Measurements from ENCODE around the gene ALKAL2. TPM values are rescaled to one million over a fixed set of nuclear protein-coding genes. Genes with fewer than 3 reads are reported as not detected.

The ALKAL2 gene
- polyA plus RNA-seq, 1 of the 3 experiments (the other 2 are of a cell fraction) = not detected

GRCh38 chr2:278312-278926, 9.5 kb downstream of the ALKAL2 start:
- CTCF ChIA-PET = interaction anchor here (0.6 to 1.4 kb wide), 2 partner anchors 11 to 54 kb away, joined by 3 to 6 read pairs; no protein-coding TSS in a partner anchor
- H3F3A ChIP-seq (replicated peaks; ENCODE audit: insufficient read depth) = no peaks in the 10 kb centered on the region
- H3K9me2 ChIP-seq = no peaks in the 10 kb centered on the region
- H3K36me3 ChIP-seq (replicated peaks in 1 of 2; ENCODE audit: control insufficient read depth in 1 of 2, insufficient read depth in 2 of 2, low read length in 1 of 2) = peaks cover 54 to 91% of the 10 kb centered on the region in 2 experiments
- TF ChIP-seq GATA2 (CRISPR knock-in tag; IDR thresholded peaks at IDR 0.05) (no peak), NFIC (IDR thresholded peaks at IDR 0.05; ENCODE audit: borderline replicate concordance) (no peak), CTCF (IDR thresholded peaks at IDR 0.05) (no peak), EP300 (IDR thresholded peaks at IDR 0.05; ENCODE audit: borderline replicate concordance in 1 of 2, low read depth in 1 of 2, low read length in 1 of 2) (no peak), FOXJ3 (CRISPR knock-in tag; IDR thresholded peaks at IDR 0.05) (no peak), NRF1 (IDR thresholded peaks at IDR 0.05; ENCODE audit: low read depth, low read length) (no peak), REST (IDR thresholded peaks at IDR 0.05; ENCODE audit: low read depth, low read length) (no peak), SIN3A (IDR thresholded peaks at IDR 0.05; ENCODE audit: borderline replicate concordance, low read depth, low read length) (no peak)
- TF ChIP-seq, protein P1, sequence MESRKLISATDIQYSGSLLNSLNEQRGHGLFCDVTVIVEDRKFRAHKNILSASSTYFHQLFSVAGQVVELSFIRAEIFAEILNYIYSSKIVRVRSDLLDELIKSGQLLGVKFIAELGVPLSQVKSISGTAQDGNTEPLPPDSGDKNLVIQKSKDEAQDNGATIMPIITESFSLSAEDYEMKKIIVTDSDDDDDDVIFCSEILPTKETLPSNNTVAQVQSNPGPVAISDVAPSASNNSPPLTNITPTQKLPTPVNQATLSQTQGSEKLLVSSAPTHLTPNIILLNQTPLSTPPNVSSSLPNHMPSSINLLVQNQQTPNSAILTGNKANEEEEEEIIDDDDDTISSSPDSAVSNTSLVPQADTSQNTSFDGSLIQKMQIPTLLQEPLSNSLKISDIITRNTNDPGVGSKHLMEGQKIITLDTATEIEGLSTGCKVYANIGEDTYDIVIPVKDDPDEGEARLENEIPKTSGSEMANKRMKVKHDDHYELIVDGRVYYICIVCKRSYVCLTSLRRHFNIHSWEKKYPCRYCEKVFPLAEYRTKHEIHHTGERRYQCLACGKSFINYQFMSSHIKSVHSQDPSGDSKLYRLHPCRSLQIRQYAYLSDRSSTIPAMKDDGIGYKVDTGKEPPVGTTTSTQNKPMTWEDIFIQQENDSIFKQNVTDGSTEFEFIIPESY (IDR thresholded peaks at IDR 0.05; ENCODE audit: borderline replicate concordance, low read depth) = no peak
- no peak overlapping the region for H2AFZ ChIP-seq (ENCODE audit: low read depth)
- no peak for DNase-seq
- H3K9ac ChIP-seq = no peak overlapping the region
- H3K27me3 ChIP-seq (ENCODE audit: insufficient read depth) = no peaks in the 10 kb centered on the region
- 85% methylated on average over 2 of the region's 2 CpGs for WGBS (ENCODE audit: low lambda C conversion rate)
- H3K79me2 ChIP-seq (ENCODE audit: insufficient read depth) = peaks cover 46% of the 10 kb centered on the region
- POLR2A ChIA-PET = no interaction called here
- no peak overlapping the region for H3K27ac ChIP-seq (ENCODE audit: low read depth in 2 of 2, low read length in 1 of 2)
- no peaks in the 10 kb centered on the region for H3K4me1 ChIP-seq (ENCODE audit: control insufficient read depth in 1 of 2, insufficient read depth in 2 of 2, low read depth in 1 of 2, low read length in 1 of 2)
- H3K4me2 ChIP-seq = no peak overlapping the region
- no peak overlapping the region for H3K4me3 ChIP-seq (ENCODE audit: low read depth in 2 of 2, low read length in 1 of 2)
- H3K9me3 ChIP-seq = no peaks in the 10 kb centered on the region
- H4K20me1 ChIP-seq (ENCODE audit: insufficient read depth) = peaks cover 8% of the 10 kb centered on the region; the same call in 1 of the 2 replicates

Measured in SK-N-SH (cell line).